ENCODE results near the gene EIPR1. TPM values are rescaled to one million over a fixed set of nuclear protein-coding genes. Genes with fewer than 3 reads are reported as not detected.

The EIPR1 gene
- total and polyA plus RNA-seq, 2 of the 13 experiments (the other 11 are each of a cell fraction or from before 2014, with no cell fraction given): 70.0 to 96.3 TPM

- Histone ChIP-seq H3K27ac (ENCODE audit: extremely low read length, insufficient read depth, low read length) (no peak overlapping the region), H3K79me2 (ENCODE audit: insufficient read depth, low read length) (no peaks in the 10 kb centered on the region), H3K4me3 (replicated peaks in 1 of 3; ENCODE audit: insufficient read depth in 1 of 3, low read depth in 2 of 3, low read length in 3 of 3) (no peak overlapping the region), H4K20me1 (ENCODE audit: insufficient read depth, low read length) (no peaks in the 10 kb centered on the region; the same call in 1 of the 2 replicates), H3K4me2 (ENCODE audit: low read depth, low read length) (no peak overlapping the region), H3K36me3 (replicated peaks in 1 of 2; ENCODE audit: control insufficient read depth in 1 of 2, insufficient read depth in 2 of 2, low read length in 2 of 2) (peaks cover 9 to 30% of the 10 kb centered on the region in 2 experiments), H3K4me1 (ENCODE audit: insufficient read depth, low read length) (no peaks in the 10 kb centered on the region), H3K9me3 (ENCODE audit: low read length) (no peaks in the 10 kb centered on the region), H3K9ac (ENCODE audit: insufficient read depth, low read depth, low read length) (no peak overlapping the region), H2AFZ (ENCODE audit: low read length) (no peak overlapping the region), H3K27me3 (ENCODE audit: control insufficient read depth in 1 of 2, insufficient read depth in 2 of 2, low read length in 2 of 2) (no peaks in the 10 kb centered on the region)
- CTCF ChIA-PET (ENCODE audit: low intra/inter-chr PET ratio, low total read pairs): no interaction called here
- DNase-seq (ENCODE audit: low spot score) (no peak), ATAC-seq (no peak), FAIRE-seq (no peak)
- BruUV-seq (replicated peaks): no TSS peak
- in situ Hi-C loops (cut with HindIII; ENCODE audit: extremely low pct_ligation_motif_present, low pct_unique_long_range_greater_than_20kb) (no loop called here), intact Hi-C loops (cut with micrococcal nuclease; ENCODE audit: unreplicated experiment) (no loop called here)
- POLR2A ChIA-PET: no interaction called here
- 95% methylated on average over 5 of the region's 5 CpGs for WGBS (ENCODE audit: low lambda C conversion rate)
- no peak for TF ChIP-seq SP5 (CRISPR knock-in tag; IDR thresholded peaks at IDR 0.05; ENCODE audit: borderline replicate concordance, low read depth)
Measured at GRCh38 chr2:3175568-3175955, 202.1 kb downstream of the EIPR1 start.

- FAIRE-seq: no peak
- Histone ChIP-seq H2AFZ (ENCODE audit: low read length) (no peak overlapping the region), H3K9me3 (ENCODE audit: low read length) (no peaks in the 10 kb centered on the region), H3K27me3 (ENCODE audit: control insufficient read depth in 1 of 2, insufficient read depth in 2 of 2, low read length in 2 of 2) (no peaks in the 10 kb centered on the region), H3K27ac (ENCODE audit: extremely low read length, insufficient read depth, low read length) (no peak overlapping the region), H3K4me2 (ENCODE audit: low read depth, low read length) (no peak overlapping the region), H3K9ac (ENCODE audit: insufficient read depth, low read depth, low read length) (no peak overlapping the region), H4K20me1 (ENCODE audit: insufficient read depth, low read length) (no peaks in the 10 kb centered on the region; the same call in 1 of the 2 replicates), H3K4me3 (replicated peaks in 1 of 3; ENCODE audit: insufficient read depth in 1 of 3, low read depth in 2 of 3, low read length in 3 of 3) (no peak overlapping the region), H3K4me1 (ENCODE audit: insufficient read depth, low read length) (no peaks in the 10 kb centered on the region), H3K36me3 (replicated peaks in 1 of 2; ENCODE audit: control insufficient read depth in 1 of 2, insufficient read depth in 2 of 2, low read length in 2 of 2) (peaks cover 9 to 30% of the 10 kb centered on the region in 2 experiments), H3K79me2 (ENCODE audit: insufficient read depth, low read length) (no peaks in the 10 kb centered on the region)
- BruUV-seq (replicated peaks): no TSS peak
- CTCF ChIA-PET (ENCODE audit: low intra/inter-chr PET ratio, low total read pairs): no interaction called here
- in situ Hi-C loops (cut with HindIII; ENCODE audit: extremely low pct_ligation_motif_present, low pct_unique_long_range_greater_than_20kb) (no loop called here), intact Hi-C loops (cut with micrococcal nuclease; ENCODE audit: unreplicated experiment) (no loop called here)
- WGBS (ENCODE audit: low lambda C conversion rate): 96% methylated on average over 24 of the region's 26 CpGs
- POLR2A ChIA-PET: no interaction called here
- ATAC-seq: no peak
- DNase-seq (ENCODE audit: low spot score): no peak
- no peak for TF ChIP-seq CREB3 (CRISPR knock-in tag; IDR thresholded peaks at IDR 0.05)
- no peak for TF ChIP-seq ZNF549 (CRISPR knock-in tag; IDR thresholded peaks at IDR 0.05)
- no peak for TF ChIP-seq ATF3 (CRISPR knock-in tag; IDR thresholded peaks at IDR 0.05)
- TF ChIP-seq ZNF724P (CRISPR knock-in tag; IDR thresholded peaks at IDR 0.05; ENCODE audit: borderline replicate concordance): no peak
- no peak for TF ChIP-seq ZNF891 (CRISPR knock-in tag; IDR thresholded peaks at IDR 0.05)
- TF ChIP-seq NFATC3 (CRISPR knock-in tag; IDR thresholded peaks at IDR 0.05): no peak
- no peak for TF ChIP-seq NFYB (CRISPR knock-in tag; IDR thresholded peaks at IDR 0.05)
- TF ChIP-seq, protein P1, sequence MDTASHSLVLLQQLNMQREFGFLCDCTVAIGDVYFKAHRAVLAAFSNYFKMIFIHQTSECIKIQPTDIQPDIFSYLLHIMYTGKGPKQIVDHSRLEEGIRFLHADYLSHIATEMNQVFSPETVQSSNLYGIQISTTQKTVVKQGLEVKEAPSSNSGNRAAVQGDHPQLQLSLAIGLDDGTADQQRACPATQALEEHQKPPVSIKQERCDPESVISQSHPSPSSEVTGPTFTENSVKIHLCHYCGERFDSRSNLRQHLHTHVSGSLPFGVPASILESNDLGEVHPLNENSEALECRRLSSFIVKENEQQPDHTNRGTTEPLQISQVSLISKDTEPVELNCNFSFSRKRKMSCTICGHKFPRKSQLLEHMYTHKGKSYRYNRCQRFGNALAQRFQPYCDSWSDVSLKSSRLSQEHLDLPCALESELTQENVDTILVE (CRISPR knock-in tag; IDR thresholded peaks at IDR 0.05): no peak
Measured at GRCh38 chr2:3174626-3175567, 202.7 kb downstream of the EIPR1 start.

Data from HepG2 (cell line).